ENCODE results near the gene SH3D19.
"Not testable (repeated sequence)": the region's sequence is repeated elsewhere in the genome, so short reads cannot be mapped to it uniquely, and the experiment has no call there.

The SH3D19 gene

GRCh38 chr4:151257704-151258103 is 67.7 kb downstream of the SH3D19 start:
- Histone ChIP-seq H3K27ac (ENCODE audit: insufficient read depth, low read depth, low read length, poor library complexity, severe bottlenecking) (no peak overlapping the region), H3K36me3 (ENCODE audit: control insufficient read depth, insufficient read depth, low read length) (no peaks in the 10 kb centered on the region), H3K9me3 (ENCODE audit: control insufficient read depth, low read length) (no peaks in the 10 kb centered on the region), H3K4me1 (ENCODE audit: control insufficient read depth, insufficient read depth, low read length) (peaks cover under 1% of the 10 kb centered on the region), H3K27me3 (ENCODE audit: control insufficient read depth, insufficient read depth, low read length, poor library complexity, severe bottlenecking) (no peaks in the 10 kb centered on the region), H3K4me3 (ENCODE audit: insufficient read depth, low read depth, low read length) (no peak overlapping the region)
- WGBS, 2 experiments = 94% methylated on average over 4 of the region's 4 CpGs

GRCh38 chr4:151256134-151256533 is 69.3 kb downstream of the SH3D19 start:
- Histone ChIP-seq H3K36me3 (ENCODE audit: control insufficient read depth, insufficient read depth, low read length) (no peaks in the 10 kb centered on the region), H3K4me1 (ENCODE audit: control insufficient read depth, insufficient read depth, low read length) (no peaks in the 10 kb centered on the region), H3K27me3 (ENCODE audit: control insufficient read depth, insufficient read depth, low read length, poor library complexity, severe bottlenecking) (no peaks in the 10 kb centered on the region), H3K27ac (ENCODE audit: insufficient read depth, low read depth, low read length, poor library complexity, severe bottlenecking) (no peak overlapping the region), H3K4me3 (ENCODE audit: insufficient read depth, low read depth, low read length) (no peak overlapping the region), H3K9me3 (ENCODE audit: control insufficient read depth, low read length) (no peaks in the 10 kb centered on the region)
- 93% methylated on average over 2 of the region's 2 CpGs; no CpG with 5 or more reads in 1 of the 2 experiments for WGBS, 2 experiments

GRCh38 chr4:151255680-151256079 is 69.7 kb downstream of the SH3D19 start:
- not testable (repeated sequence) for H3K4me1 ChIP-seq (ENCODE audit: control insufficient read depth, insufficient read depth, low read length); H3K36me3 ChIP-seq (ENCODE audit: control insufficient read depth, insufficient read depth, low read length); H3K27ac ChIP-seq (ENCODE audit: insufficient read depth, low read depth, low read length, poor library complexity, severe bottlenecking); H3K4me3 ChIP-seq (ENCODE audit: insufficient read depth, low read depth, low read length); H3K27me3 ChIP-seq (ENCODE audit: control insufficient read depth, insufficient read depth, low read length, poor library complexity, severe bottlenecking); H3K9me3 ChIP-seq (ENCODE audit: control insufficient read depth, low read length)
- WGBS, 2 experiments = 91 to 93% methylated on average over 16 of the region's 17 CpGs

- 94 to 95% methylated on average over 16 to 18 of the region's 28 CpGs for WGBS, 2 experiments
- not testable (repeated sequence) for H3K4me3 ChIP-seq (ENCODE audit: insufficient read depth, low read depth, low read length); H3K36me3 ChIP-seq (ENCODE audit: control insufficient read depth, insufficient read depth, low read length); H3K27ac ChIP-seq (ENCODE audit: insufficient read depth, low read depth, low read length, poor library complexity, severe bottlenecking); H3K9me3 ChIP-seq (ENCODE audit: control insufficient read depth, low read length); H3K4me1 ChIP-seq (ENCODE audit: control insufficient read depth, insufficient read depth, low read length); H3K27me3 ChIP-seq (ENCODE audit: control insufficient read depth, insufficient read depth, low read length, poor library complexity, severe bottlenecking)
Observed at GRCh38 chr4:151255226-151255625, 70.2 kb downstream of the SH3D19 start.

- Histone ChIP-seq H3K4me3 (ENCODE audit: insufficient read depth, low read depth, low read length) (no peak overlapping the region), H3K9me3 (ENCODE audit: control insufficient read depth, low read length) (no peaks in the 10 kb centered on the region), H3K36me3 (ENCODE audit: control insufficient read depth, insufficient read depth, low read length) (no peaks in the 10 kb centered on the region), H3K4me1 (ENCODE audit: control insufficient read depth, insufficient read depth, low read length) (peaks cover 10% of the 10 kb centered on the region), H3K27ac (ENCODE audit: insufficient read depth, low read depth, low read length, poor library complexity, severe bottlenecking) (no peak overlapping the region), H3K27me3 (ENCODE audit: control insufficient read depth, insufficient read depth, low read length, poor library complexity, severe bottlenecking) (no peaks in the 10 kb centered on the region)
- WGBS, 2 experiments = 43% methylated on average over 2 of the region's 2 CpGs
Observed at GRCh38 chr4:151251603-151252304, 73.7 kb downstream of the SH3D19 start.

- 0 to 3% methylated on average over 5 of the region's 5 CpGs for WGBS, 2 experiments
- Histone ChIP-seq H3K4me3 (ENCODE audit: insufficient read depth, low read depth, low read length) (no peak overlapping the region), H3K27ac (ENCODE audit: insufficient read depth, low read depth, low read length, poor library complexity, severe bottlenecking) (peak overlapping the region; percentile 17), H3K9me3 (ENCODE audit: control insufficient read depth, low read length) (no peaks in the 10 kb centered on the region), H3K4me1 (ENCODE audit: control insufficient read depth, insufficient read depth, low read length) (peaks cover 10% of the 10 kb centered on the region), H3K27me3 (ENCODE audit: control insufficient read depth, insufficient read depth, low read length, poor library complexity, severe bottlenecking) (no peaks in the 10 kb centered on the region), H3K36me3 (ENCODE audit: control insufficient read depth, insufficient read depth, low read length) (no peaks in the 10 kb centered on the region)
Observed at GRCh38 chr4:151250706-151251105, 74.7 kb downstream of the SH3D19 start.

- Histone ChIP-seq H3K4me3 (ENCODE audit: insufficient read depth, low read depth, low read length) (no peak overlapping the region), H3K4me1 (ENCODE audit: control insufficient read depth, insufficient read depth, low read length) (peaks cover 10% of the 10 kb centered on the region), H3K36me3 (ENCODE audit: control insufficient read depth, insufficient read depth, low read length) (no peaks in the 10 kb centered on the region), H3K9me3 (ENCODE audit: control insufficient read depth, low read length) (no peaks in the 10 kb centered on the region), H3K27ac (ENCODE audit: insufficient read depth, low read depth, low read length, poor library complexity, severe bottlenecking) (no peak overlapping the region), H3K27me3 (ENCODE audit: control insufficient read depth, insufficient read depth, low read length, poor library complexity, severe bottlenecking) (no peaks in the 10 kb centered on the region)
- 97 to 100% methylated on average over 1 to 2 of the region's 2 CpGs for WGBS, 2 experiments
Observed at GRCh38 chr4:151248519-151248918, 76.9 kb downstream of the SH3D19 start.

GRCh38 chr4:151247395-151247794 is 78.0 kb downstream of the SH3D19 start:
- H3K36me3 ChIP-seq (ENCODE audit: control insufficient read depth, insufficient read depth, low read length) = no peaks in the 10 kb centered on the region
- WGBS, 2 experiments = 100% methylated on average over 1 of the region's 2 CpGs; no CpG with 5 or more reads in 1 of the 2 experiments

GRCh38 chr4:151246742-151247141 is 78.7 kb downstream of the SH3D19 start:
- Histone ChIP-seq H3K27ac (ENCODE audit: insufficient read depth, low read depth, low read length, poor library complexity, severe bottlenecking) (no peak overlapping the region), H3K36me3 (ENCODE audit: control insufficient read depth, insufficient read depth, low read length) (no peaks in the 10 kb centered on the region), H3K4me3 (ENCODE audit: insufficient read depth, low read depth, low read length) (no peak overlapping the region), H3K9me3 (ENCODE audit: control insufficient read depth, low read length) (no peaks in the 10 kb centered on the region), H3K4me1 (ENCODE audit: control insufficient read depth, insufficient read depth, low read length) (peaks cover 10% of the 10 kb centered on the region), H3K27me3 (ENCODE audit: control insufficient read depth, insufficient read depth, low read length, poor library complexity, severe bottlenecking) (no peaks in the 10 kb centered on the region)
- 91 to 96% methylated on average over 2 of the region's 2 CpGs for WGBS, 2 experiments

More at GRCh38 chr4:151247395-151247794, 78.0 kb downstream of the SH3D19 start:
- no peak overlapping the region for H3K4me3 ChIP-seq (ENCODE audit: insufficient read depth, low read depth, low read length)
- H3K27ac ChIP-seq (ENCODE audit: insufficient read depth, low read depth, low read length, poor library complexity, severe bottlenecking) = no peak overlapping the region
- no peaks in the 10 kb centered on the region for H3K27me3 ChIP-seq (ENCODE audit: control insufficient read depth, insufficient read depth, low read length, poor library complexity, severe bottlenecking)
- no peaks in the 10 kb centered on the region for H3K9me3 ChIP-seq (ENCODE audit: control insufficient read depth, low read length)
- H3K4me1 ChIP-seq (ENCODE audit: control insufficient read depth, insufficient read depth, low read length) = peaks cover 10% of the 10 kb centered on the region

- H3K27me3 ChIP-seq (ENCODE audit: control insufficient read depth, insufficient read depth, low read length, poor library complexity, severe bottlenecking) = no peaks in the 10 kb centered on the region
- no peaks in the 10 kb centered on the region for H3K4me1 ChIP-seq (ENCODE audit: control insufficient read depth, insufficient read depth, low read length)
- H3K27ac ChIP-seq (ENCODE audit: insufficient read depth, low read depth, low read length, poor library complexity, severe bottlenecking) = no peak overlapping the region
- WGBS, 2 experiments = 94% methylated on average over 2 of the region's 2 CpGs
- H3K36me3 ChIP-seq (ENCODE audit: control insufficient read depth, insufficient read depth, low read length) = no peaks in the 10 kb centered on the region
- no peak overlapping the region for H3K4me3 ChIP-seq (ENCODE audit: insufficient read depth, low read depth, low read length)
- no peaks in the 10 kb centered on the region for H3K9me3 ChIP-seq (ENCODE audit: control insufficient read depth, low read length)
Observed at GRCh38 chr4:151242305-151242704, 83.1 kb downstream of the SH3D19 start.

All from ectodermal cell (in vitro differentiated cells).